ENCODE data around the gene WNT1. TPM values are rescaled to one million over a fixed set of nuclear protein-coding genes. Genes with fewer than 3 reads are reported as not detected.

WNT1 gene
- total and polyA plus RNA-seq, 10 of the 15 experiments (the other 5 are each of a cell fraction or from before 2014, with no cell fraction given), result not detected

DNA sequence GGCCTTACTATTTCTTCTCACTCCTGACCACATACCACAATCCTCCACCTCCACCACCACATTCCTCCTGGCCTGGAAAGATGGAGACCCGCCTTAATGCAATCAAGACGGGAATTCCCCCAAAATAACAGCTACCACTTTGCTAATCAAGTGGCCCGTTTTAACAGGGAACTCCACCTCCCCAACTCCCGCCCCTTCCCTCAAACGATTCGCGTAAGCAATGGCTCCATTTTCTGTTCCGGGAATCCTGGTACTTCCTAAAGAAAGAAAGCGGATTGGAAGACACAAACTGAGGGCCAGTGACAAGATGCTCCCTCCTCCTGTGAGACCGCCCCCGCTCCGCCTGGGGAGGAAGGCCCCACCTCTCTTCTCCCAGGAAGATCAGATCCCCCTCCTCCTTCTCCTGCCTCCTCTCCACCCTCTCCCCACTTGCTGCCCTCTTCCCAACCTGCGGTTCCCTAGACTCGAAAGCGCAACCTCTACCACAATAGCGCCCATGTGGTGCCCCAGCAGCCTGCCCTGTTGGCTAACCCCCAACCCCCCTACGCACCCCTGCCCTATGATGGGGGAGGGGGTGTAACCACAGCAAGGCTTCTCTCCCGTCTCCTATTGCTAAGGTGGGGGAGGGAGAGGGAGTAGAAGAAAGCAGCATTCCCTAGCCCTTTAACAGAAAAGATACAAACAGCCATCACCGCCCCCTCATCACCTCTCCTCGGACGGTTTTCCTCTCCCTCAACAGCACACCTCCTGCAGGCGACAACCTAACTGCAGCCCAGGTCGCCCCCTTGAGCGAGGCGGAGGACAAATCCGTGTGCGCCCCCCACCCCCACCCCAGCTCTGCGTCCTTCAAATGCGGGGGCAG is 21.6 kb upstream of the WNT1 start (continued):
- no peak for TF ChIP-seq HDAC6 (IDR thresholded peaks at IDR 0.05; ENCODE audit: unreplicated experiment)
- 0 out of 2 replicates have a peak, but pooled peaks have one; percentile 10 for TF ChIP-seq ATF7 (IDR thresholded peaks at IDR 0.05; ENCODE audit: low read depth)
- no peak for TF ChIP-seq STAT1 (conservative IDR thresholded peaks at IDR 0.05)
- peak; percentile 7; the same call in 1 of the 2 replicates for TF ChIP-seq MLLT1 (IDR thresholded peaks at IDR 0.05)
- TF ChIP-seq YY1 (IDR thresholded peaks at IDR 0.05; ENCODE audit: low read depth, low read length), result 0 out of 2 replicates have a peak, but pooled peaks have one; percentile 2

- Histone ChIP-seq H3K27ac (ENCODE audit: control insufficient read depth, insufficient read depth) (peak within 1 kb of the TSS; percentile 62), H3K4me3 (peak within 1 kb of the TSS; percentile 95), H4K20me1 (ENCODE audit: control insufficient read depth, insufficient read depth) (no peaks in the 10 kb centered on the region), H3K79me2 (ENCODE audit: control insufficient read depth, insufficient read depth, low read length) (peaks cover 44% of the 10 kb centered on the region), H3K36me3 (ENCODE audit: control insufficient read depth in 2 of 2, insufficient read depth in 2 of 2, low read length in 1 of 2) (peaks cover 1 to 3% of the 10 kb centered on the region in 2 experiments; a peak in 3 of 4 replicates), H3K27me3 (replicated peaks in 1 of 2; ENCODE audit: control insufficient read depth in 2 of 2, insufficient read depth in 2 of 2, low read length in 1 of 2) (no peaks in the 10 kb centered on the region; a peak in 1 of 4 replicates), H3K9ac (ENCODE audit: control insufficient read depth, insufficient read depth, low read length) (peak within 1 kb of the TSS; percentile 75), H3K9me3 (replicated peaks; ENCODE audit: control insufficient read depth, insufficient read depth, low read length) (no peaks in the 10 kb centered on the region), H3K4me1 (ENCODE audit: control insufficient read depth, insufficient read depth, low read length) (peaks cover 14% of the 10 kb centered on the region), H3K4me2 (ENCODE audit: control insufficient read depth, insufficient read depth) (peak within 1 kb of the TSS; percentile 89), H2AFZ (ENCODE audit: control insufficient read depth, low read depth, low read length) (peak within 1 kb of the TSS; percentile 76)
- no TSS peak for BruUV-seq (replicated peaks)
- POLR2A ChIA-PET, result interaction anchor here (0.6 to 8.1 kb wide), 17 partner anchors 11 to 647 kb away, joined by 3 to 86 read pairs (median 5); partner anchors contain the start of genes FKBP11, KANSL2, WNT1 and WNT10B
- FAIRE-seq, result no peak
- SMC1A ChIA-PET (ENCODE audit: uncharacterized antibody, unreplicated experiment), result interaction anchor here (0.6 to 3.7 kb wide), 17 partner anchors 9 to 106 kb away, joined by 3 to 18 read pairs (median 4); partner anchors contain the start of genes RND1 and WNT10B
- intact Hi-C loops (cut with micrococcal nuclease; ENCODE audit: unreplicated experiment) (no loop called here), in situ Hi-C loops (cut with MboI) (no loop called here)
- RAD21 ChIA-PET (ENCODE audit: unreplicated experiment), result interaction anchor here (0.6 to 4.6 kb wide), 15 partner anchors 9 to 789 kb away, joined by 3 to 35 read pairs (median 4); partner anchors contain the start of genes DDX23, FKBP11, WNT1 and WNT10B
- CTCF ChIA-PET, result interaction anchor here (0.7 to 3.6 kb wide), 16 partner anchors 10 to 143 kb away, joined by 3 to 39 read pairs (median 4); partner anchors contain the start of genes DDX23, FKBP11 and WNT1
- peak; percentile 80 for DNase-seq (ENCODE audit: low read depth, low spot score)
- WGBS (ENCODE audit: insufficient coverage, insufficient replicate concordance, low lambda C conversion rate, missing lambda C conversion rate), result 2% methylated on average over 39 of the region's 58 CpGs
- ATAC-seq, result peak; percentile 93
- TF ChIP-seq BRCA1 (IDR thresholded peaks at IDR 0.05; ENCODE audit: low read depth, low read length) (peak; percentile 97), CREB1 (IDR thresholded peaks at IDR 0.05; ENCODE audit: low read depth) (peak; percentile 69), PKNOX1 (IDR thresholded peaks at IDR 0.05) (peak; percentile 75), NBN (IDR thresholded peaks at IDR 0.05) (0 out of 2 replicates have a peak, but pooled peaks have one; percentile 41), SMAD1 (IDR thresholded peaks at IDR 0.05; ENCODE audit: low read depth, partially characterized antibody) (no peak), LARP7 (IDR thresholded peaks at IDR 0.05) (peak; percentile 47; the same call in 1 of the 2 replicates), TAF1 (IDR thresholded peaks at IDR 0.05; ENCODE audit: borderline replicate concordance, low read depth, low read length) (peak; percentile 60; the same call in 1 of the 2 replicates), MAX (IDR thresholded peaks at IDR 0.05; ENCODE audit: low read depth, low read length) (0 out of 2 replicates have a peak, but pooled peaks have one; percentile 15)
- TF ChIP-seq, protein P1, sequence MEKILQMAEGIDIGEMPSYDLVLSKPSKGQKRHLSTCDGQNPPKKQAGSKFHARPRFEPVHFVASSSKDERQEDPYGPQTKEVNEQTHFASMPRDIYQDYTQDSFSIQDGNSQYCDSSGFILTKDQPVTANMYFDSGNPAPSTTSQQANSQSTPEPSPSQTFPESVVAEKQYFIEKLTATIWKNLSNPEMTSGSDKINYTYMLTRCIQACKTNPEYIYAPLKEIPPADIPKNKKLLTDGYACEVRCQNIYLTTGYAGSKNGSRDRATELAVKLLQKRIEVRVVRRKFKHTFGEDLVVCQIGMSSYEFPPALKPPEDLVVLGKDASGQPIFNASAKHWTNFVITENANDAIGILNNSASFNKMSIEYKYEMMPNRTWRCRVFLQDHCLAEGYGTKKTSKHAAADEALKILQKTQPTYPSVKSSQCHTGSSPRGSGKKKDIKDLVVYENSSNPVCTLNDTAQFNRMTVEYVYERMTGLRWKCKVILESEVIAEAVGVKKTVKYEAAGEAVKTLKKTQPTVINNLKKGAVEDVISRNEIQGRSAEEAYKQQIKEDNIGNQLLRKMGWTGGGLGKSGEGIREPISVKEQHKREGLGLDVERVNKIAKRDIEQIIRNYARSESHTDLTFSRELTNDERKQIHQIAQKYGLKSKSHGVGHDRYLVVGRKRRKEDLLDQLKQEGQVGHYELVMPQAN (conservative IDR thresholded peaks at IDR 0.05), result peak; percentile 57
Observed at GRCh38 chr12:48957141-48958048, 20.7 kb upstream of the WNT1 start, which contains the start of gene ARF3. TSS of gene ARF3 (minus strand) at chr12:48957487. CDS start at chr12:48941095, 16,392 bp downstream.

Measured in GM12878 (cell line).